HG03060 (cell line): Measurements from ENCODE around the gene SDC4.

Experiments
- ATAC-seq: cut with Tn5 transposase; IDR thresholded peaks from one replicate; pipeline ENCODE4 v1.9.1; 2021; ENCODE audit warnings: low read depth, moderate number of reproducible peaks; ENCODE audit not compliant: unreplicated experiment

SDC4 gene

DNA sequence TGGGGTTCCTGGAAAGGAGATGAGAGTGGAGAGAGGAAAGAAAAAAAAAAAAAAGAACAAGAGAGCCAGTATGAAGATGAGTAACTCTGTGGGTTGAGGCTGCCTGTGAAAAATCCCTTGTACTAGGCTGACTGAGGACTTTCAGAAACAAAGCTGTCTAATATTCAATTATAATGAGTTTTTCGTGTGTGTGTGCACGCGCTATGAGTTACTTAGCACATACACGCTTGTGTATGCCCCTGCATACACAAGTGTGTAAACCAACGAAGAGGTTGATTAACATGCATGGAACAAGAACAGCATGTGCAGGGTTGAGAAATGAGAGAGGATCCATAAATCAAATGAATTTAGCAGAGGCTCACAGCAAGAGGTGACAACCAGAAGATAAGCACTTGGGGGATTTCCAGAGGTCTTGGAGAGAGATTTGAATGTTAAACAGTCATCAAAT lies 46.4 kb downstream of the SDC4 start:
- ATAC-seq = no peak

DNA sequence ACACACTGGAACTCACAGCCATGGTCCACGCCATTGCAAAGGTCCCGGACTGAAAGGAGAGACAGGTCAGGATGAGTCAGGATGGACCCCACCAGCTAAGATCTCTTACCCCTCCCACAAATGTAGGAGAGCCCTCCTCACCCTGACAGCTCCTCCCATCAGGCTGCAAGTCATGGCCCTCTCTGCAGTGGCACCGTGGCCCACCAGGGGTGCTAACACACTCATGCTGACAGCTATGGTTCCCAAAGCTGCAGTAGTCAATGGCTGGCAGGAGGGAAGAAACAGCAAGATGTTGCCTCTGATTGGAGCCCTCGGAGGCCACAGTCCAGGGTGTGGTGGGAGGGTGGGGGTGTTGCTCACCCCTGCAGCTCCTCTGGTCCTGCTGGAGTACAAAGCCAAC lies 47.3 kb downstream of the SDC4 start:
- no peak for ATAC-seq

DNA sequence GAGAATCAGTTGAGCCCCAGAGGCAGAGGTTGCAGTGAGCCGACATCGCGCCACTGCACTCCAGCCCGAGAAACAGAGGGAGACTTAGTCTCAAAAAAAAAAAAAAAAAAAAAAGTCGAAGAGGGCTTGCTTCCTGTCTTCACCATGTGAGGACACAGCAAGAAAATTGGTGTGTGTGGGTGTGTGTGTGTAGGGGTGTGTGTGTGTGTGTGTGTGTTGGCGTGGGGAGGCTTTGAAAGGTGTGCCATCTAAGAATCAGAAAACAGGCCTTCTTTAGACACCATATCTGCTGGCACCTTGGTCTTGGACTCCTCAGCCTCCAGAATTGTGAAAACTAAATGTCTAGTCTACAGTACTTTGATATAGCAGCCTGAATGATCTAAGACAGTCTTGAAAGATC lies 48.4 kb downstream of the SDC4 start:
- ATAC-seq = no peak

GRCh38 chr20:45297786-45298497 lies 50.3 kb downstream of the SDC4 start:
- ATAC-seq = no peak

DNA sequence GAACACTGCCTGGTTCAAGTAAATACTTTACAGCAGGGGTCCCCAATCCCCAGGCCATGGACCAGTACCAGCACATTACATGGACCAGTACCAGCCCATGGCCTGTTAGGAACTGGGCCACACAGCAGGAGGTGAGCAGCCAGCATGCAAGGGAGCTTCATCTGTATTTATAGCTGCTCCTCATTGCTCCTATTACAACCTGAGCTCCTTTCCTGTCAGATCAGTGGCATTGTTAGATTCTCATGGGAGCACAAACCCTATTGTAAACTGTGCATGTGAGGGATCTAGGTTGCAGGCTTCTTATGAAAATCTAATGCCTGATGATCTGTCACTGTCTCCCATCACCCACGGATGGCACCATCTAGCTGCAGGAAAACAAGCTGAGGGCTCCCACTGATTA lies 53.6 kb downstream of the SDC4 start:
- ATAC-seq = no peak

DNA sequence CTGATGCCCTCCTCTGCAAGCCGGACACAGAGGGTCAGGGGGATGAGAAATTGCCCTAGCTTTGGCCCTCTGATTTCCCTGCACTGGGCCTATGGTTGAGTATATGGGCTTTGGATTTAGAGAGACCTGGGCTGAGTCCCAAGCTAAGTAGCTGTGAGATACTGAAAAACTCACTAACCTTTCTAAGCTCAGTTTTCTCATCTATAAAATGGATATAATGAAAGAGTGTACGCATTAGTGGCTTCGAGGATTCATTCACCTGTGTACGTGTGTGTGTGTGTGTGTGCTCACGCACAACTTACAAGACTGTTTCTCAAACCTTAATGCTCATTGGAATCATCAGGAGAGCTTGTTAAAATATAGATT lies 54.2 kb downstream of the SDC4 start:
- no peak for ATAC-seq

GRCh38 chr20:45293041-45294002 lies 54.9 kb downstream of the SDC4 start:
- no peak for ATAC-seq

DNA sequence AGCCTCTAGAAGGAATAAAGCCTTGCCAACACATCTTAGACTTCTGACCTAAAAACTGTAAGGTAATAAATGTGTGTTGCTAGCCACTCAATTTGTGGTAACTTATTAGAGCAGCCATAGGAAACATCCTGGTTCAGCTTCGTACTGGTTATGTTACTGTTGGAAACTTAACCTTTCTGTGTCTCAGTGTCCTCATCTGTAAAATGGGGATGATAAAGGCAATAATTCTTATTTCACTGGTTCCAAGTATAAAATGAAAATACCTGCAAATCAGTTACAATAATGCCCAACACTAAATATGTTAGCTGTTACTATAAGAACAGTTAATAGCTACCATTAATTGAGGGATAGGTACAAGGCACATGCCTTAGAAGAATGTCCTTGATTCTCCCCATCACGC lies 55.9 kb downstream of the SDC4 start:
- ATAC-seq = no peak

GRCh38 chr20:45291526-45291925 lies 56.7 kb downstream of the SDC4 start:
- ATAC-seq = no peak

DNA sequence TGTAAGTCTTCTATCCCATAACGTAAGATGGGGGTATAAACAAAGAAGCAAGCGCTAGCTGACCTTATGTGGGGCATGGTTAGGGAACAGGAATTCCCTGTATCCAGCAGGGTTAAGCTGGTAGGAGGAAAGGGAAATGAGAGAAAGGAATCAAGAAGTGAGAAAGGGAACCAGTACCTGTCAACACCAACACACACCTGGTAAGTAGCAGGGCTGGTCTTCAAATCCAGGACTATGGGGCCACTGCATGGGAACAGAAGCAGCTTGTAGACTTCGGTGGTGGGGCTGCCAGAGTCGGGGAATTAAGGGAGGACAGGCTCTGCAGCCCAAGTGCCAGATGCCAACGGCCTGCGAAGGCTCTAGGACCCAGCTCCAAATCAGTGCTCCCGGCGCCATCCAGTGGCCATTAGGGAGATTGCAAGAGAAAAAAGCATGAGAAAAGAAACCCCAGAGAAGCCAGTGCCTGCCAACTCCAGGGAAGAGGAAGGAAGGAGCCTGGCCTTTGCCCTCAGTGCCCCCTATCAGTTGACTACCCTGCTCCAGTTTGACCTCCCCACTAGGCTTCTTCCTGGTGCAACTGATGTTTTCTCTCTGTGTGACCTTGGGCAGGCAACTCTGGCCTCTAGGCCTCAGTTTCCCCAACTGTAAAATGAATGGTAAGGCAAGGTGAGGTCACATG lies 57.4 kb downstream of the SDC4 start:
- ATAC-seq = no peak

DNA sequence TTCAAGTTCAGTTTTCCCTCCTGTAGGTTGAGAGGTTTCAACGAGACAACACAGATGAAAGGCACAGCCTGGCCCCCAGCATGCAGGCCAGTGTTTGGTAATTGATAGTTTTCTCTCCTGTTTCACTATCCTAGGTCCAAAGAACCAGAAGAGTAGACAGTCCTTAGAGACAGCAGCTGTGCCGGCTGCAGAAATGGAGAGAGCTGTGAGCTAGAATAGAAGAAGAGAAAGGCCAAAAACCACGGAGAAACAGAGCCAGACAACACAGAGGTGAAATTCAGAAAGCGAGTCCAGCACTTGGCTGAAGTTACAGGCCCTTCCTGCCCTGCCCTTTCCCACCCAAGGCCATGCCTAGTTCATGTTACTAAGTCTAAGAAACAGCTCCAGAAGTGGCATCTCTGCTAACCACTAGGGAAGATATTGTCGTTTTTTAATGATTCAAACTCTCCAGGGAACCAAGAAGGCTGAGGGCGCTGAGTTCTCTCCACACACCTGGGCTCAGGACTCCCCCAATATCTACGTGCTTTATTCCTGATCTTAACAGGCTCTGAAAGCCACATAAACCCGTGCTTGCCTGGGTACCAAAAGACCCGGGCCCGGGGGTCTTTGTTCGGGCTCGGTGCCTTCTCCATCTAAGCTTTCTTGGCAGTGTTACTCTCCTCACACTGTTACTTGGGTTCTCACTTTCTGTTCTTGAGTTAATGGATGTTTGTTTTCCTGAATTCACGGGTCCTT lies 58.1 kb downstream of the SDC4 start:
- no peak for ATAC-seq

GRCh38 chr20:45288860-45289259 lies 59.4 kb downstream of the SDC4 start:
- ATAC-seq = no peak

DNA sequence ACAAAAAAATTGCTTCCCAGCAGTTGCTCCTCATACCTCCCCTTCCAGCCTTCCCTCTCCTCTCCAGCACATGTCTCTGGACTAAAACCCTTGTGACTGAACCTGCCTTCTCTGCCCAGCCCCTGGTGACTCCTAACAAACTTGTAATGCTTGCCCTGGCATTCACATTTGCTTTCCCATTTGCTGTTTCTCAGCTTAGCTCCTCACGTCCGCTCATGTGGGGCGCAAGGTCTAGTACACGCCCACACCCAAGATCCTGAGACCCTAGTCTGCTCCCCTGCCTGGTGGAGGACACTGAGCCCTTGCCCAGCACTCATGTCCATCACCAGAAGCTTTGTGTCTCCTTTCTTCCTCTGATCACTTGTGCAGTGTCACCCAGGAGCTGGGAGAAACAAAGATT lies 59.8 kb downstream of the SDC4 start:
- no peak for ATAC-seq

GRCh38 chr20:45283551-45284057 lies 64.6 kb downstream of the SDC4 start:
- ATAC-seq = no peak

DNA sequence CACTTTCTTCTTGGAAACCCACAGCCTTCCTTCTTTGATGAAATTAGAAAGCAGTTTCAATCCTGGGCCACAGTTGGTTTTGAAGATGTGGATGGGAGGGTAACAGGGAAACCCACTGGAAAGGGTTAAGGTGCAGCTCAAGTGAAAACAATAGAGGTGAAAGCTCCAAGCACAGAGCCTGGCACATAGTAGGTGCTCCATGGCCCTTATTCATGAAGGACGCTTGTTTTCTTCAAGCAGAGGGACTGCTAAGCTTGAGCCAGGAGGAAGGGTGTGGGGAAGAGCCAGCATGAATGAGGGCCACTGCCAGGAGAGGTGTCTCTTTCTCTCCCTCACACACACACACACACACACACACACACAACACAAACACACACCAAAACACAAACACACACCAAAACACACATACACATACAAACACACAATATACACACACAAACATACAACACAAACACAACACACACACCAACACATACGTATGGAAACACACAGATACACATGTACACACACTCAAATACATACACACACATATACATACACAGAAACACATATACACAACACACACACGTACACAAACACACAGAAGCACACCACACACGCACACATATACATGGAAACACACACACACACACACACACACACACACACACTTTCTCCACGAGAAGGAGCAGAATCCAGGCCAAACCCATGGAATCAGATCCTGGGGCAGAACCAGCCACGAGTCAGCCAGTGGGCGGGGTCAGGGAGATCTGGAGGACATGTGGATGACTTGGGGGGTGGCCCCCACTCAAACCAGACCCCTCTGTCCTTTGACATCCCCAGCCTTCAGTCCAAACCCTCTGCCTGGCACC lies 65.3 kb downstream of the SDC4 start:
- ATAC-seq = no peak

DNA sequence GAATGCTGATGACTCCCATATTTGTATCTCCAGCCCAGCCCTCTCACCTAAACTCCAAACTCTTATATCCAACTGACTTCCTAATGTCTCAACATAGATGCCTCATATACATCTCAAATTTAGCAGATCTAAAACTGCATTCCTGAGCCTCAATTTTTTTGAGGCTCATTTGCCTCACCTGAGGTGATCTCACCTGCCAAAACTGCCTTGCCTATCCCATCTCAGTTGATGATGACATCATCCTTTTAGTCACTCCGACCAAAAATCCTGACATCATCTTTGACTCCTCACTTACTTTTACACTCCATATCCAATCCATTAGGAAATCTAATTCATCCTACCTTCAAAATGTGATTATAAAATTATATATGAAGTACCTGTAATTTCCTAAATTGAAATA lies 68.2 kb downstream of the SDC4 start:
- ATAC-seq = no peak

GRCh38 chr20:45275338-45275737 lies 72.9 kb downstream of the SDC4 start:
- ATAC-seq = no peak
